WTC11 (cell line): ENCODE measurements around the gene CEMIP.

ENCODE experiments used
- ATF2 ChIP-seq: sonication (generic); formaldehyde crosslinking; IDR thresholded peaks from 2 replicates; pipeline ENCODE4 v1.8.1; 2022; ENCODE audit warnings: low read depth, missing genetic modification reagents, borderline replicate concordance
- CTCF ChIP-seq: fragments of 200-600 bp; IDR thresholded peaks from 2 replicates; pipeline ENCODE4 v1.8.0; 2022; ENCODE audit warnings: antibody characterized with exemption
- KAT7 ChIP-seq: sonication (generic); formaldehyde crosslinking; IDR thresholded peaks from 2 replicates; pipeline ENCODE4 v1.8.1; 2023; ENCODE audit warnings: missing genetic modification reagents, mild to moderate bottlenecking, borderline replicate concordance
- MXD4 ChIP-seq: fragments of 250-450 bp; sonication (Bioruptor Pico); IDR thresholded peaks from 2 replicates; pipeline ENCODE4 v1.8.0; 2021; ENCODE audit warnings: mild to moderate bottlenecking, moderate library complexity, borderline replicate concordance
- NFE2L1 ChIP-seq: sonication (generic); formaldehyde crosslinking; IDR thresholded peaks from 2 replicates; pipeline ENCODE4 v1.8.1; 2023; ENCODE audit warnings: missing genetic modification reagents
- ZNF263 ChIP-seq: sonication (generic); formaldehyde crosslinking; IDR thresholded peaks from 2 replicates; pipeline ENCODE4 v1.8.1; 2022; ENCODE audit warnings: low read depth, mild to moderate bottlenecking, moderate library complexity, missing genetic modification reagents

GRCh38 chr15:80785811-80786354 lies 6.7 kb downstream of the CEMIP start:
- TF ChIP-seq CTCF = no peak
- no peak for TF ChIP-seq MXD4 (CRISPR knock-in tag)
- TF ChIP-seq ATF2 (CRISPR knock-in tag) = no peak
- TF ChIP-seq NFE2L1 (CRISPR knock-in tag) = no peak
- TF ChIP-seq KAT7 (CRISPR knock-in tag) = no peak
- no peak for TF ChIP-seq ZNF263
